Activated naive CD8-positive, alpha-beta T cell treated with anti-CD3 and anti-CD28 coated beads, Interleukin-2, amount 50 U/mL, for 24 hours (primary cell): ENCODE results near the gene RAG2.

Experiments used
- ATAC-seq: fragments of 150-1000 bp; cut with Tn5 transposase; one replicate; pipeline ENCODE4 v1.10.0; 2021
- DNase-seq: peaks from one replicate; pipeline ENCODE4 v3.0.0; 2021
- H3K27ac Mint-ChIP-seq: one replicate; pipeline ENCODE4 v1.8.0; 2021; ENCODE audit warnings: mild to moderate bottlenecking, mixed read lengths
- H3K27me3 Mint-ChIP-seq: one replicate; pipeline ENCODE4 v1.8.0; 2021; ENCODE audit warnings: mixed read lengths
- H3K36me3 Mint-ChIP-seq: one replicate; pipeline ENCODE4 v1.8.0; 2021; ENCODE audit warnings: low read depth, mixed read lengths
- H3K4me1 Mint-ChIP-seq: one replicate; pipeline ENCODE4 v1.8.0; 2021; ENCODE audit warnings: mixed read lengths
- H3K4me3 Mint-ChIP-seq: one replicate; pipeline ENCODE4 v1.8.0; 2021; ENCODE audit warnings: mild to moderate bottlenecking, moderate library complexity, mixed read lengths
- H3K9me3 Mint-ChIP-seq: one replicate; pipeline ENCODE4 v1.8.0; 2021; ENCODE audit warnings: mixed read lengths

The RAG2 gene

GRCh38 chr11:36598051-36598450, at the start of gene RAG2:
Gene RAG2, minus strand, starts transcription at chr11:36598236. Its CDS starts 4,068 bp downstream, at chr11:36594168.
- Mint-ChIP-seq H3K27me3 (peaks cover 42% of the 10 kb centered on the region), H3K4me3 (no peak within 1 kb of the TSS), H3K9me3 (no peaks in the 10 kb centered on the region), H3K27ac (no peak within 1 kb of the TSS), H3K4me1 (peaks cover 6% of the 10 kb centered on the region), H3K36me3 (no peaks in the 10 kb centered on the region)
- no peak for DNase-seq
- no peak for ATAC-seq

DNA sequence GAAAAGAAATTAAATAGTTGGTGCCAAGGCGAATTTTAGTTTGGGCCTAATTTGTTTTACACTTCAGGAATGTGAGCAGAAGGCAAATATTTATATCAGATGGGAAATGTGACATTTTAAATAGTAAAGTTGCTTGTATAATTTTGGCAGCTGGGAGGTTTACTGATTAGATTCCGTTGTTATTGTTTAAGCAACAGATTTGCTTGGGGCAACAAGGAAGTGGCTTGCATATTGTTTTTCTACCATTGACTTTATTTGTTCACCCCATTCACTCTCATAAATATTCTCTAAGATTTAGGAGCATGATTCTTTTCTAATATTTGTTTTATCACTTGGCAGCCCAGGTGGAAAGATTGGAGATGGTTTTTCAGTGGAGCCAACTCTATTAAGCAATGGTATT, 40.5 kb upstream of the RAG2 start:
- Mint-ChIP-seq H3K9me3 (no peaks in the 10 kb centered on the region), H3K4me1 (no peaks in the 10 kb centered on the region), H3K27me3 (no peaks in the 10 kb centered on the region), H3K4me3 (no peak overlapping the region), H3K36me3 (no peaks in the 10 kb centered on the region), H3K27ac (no peak overlapping the region)
- DNase-seq, result no peak
- no peak for ATAC-seq

DNA sequence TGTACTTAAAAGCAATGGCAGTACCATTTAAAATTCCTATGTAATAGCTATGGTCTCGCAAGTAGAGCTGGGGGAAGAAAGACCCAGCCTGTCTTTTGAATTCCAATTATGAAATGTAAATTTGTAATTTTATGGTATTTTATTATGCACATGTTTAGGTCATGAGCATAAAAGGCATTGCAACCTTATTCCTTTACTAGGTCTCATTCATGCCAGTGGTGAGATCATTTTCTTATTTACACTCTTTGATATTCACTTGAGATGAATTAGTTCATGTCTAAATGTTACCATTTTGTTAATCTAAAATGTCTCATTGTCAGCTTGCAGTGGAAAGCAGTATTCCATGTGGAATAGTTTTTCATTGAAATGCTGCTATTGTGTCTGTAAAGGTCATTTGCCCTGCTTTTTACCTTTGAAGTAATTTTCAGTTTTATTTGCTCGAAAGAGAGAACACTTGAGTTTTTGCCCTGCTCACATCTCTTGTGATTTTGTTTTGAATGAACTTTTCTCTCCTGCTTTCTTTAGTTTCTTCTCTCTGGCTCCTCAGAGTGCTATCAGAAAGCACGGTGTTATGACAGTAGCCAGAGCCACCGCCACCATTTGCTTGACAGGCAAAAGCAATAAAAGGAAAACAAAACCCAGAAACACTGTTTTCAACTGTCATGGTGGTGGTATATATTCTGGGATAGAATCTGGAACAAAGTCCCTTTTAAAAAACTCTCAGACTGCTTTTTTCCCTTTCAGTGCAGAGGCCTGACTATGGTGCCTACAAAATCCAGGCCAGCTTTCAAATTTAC, 37.2 kb upstream of the RAG2 start:
- ATAC-seq (no peak), DNase-seq (no peak)
- Mint-ChIP-seq H3K9me3 (no peaks in the 10 kb centered on the region), H3K27ac (no peak overlapping the region), H3K4me3 (no peak overlapping the region), H3K27me3 (peaks cover 4% of the 10 kb centered on the region), H3K36me3 (no peaks in the 10 kb centered on the region), H3K4me1 (peaks cover 4% of the 10 kb centered on the region)

- ATAC-seq (no peak), DNase-seq (no peak)
- Mint-ChIP-seq H3K27me3 (peaks cover 4% of the 10 kb centered on the region), H3K27ac (no peak overlapping the region), H3K9me3 (no peaks in the 10 kb centered on the region), H3K4me3 (no peak overlapping the region), H3K4me1 (peaks cover 4% of the 10 kb centered on the region), H3K36me3 (no peaks in the 10 kb centered on the region)
Measured at GRCh38 chr11:36631774-36632173, 33.7 kb upstream of the RAG2 start.

DNA sequence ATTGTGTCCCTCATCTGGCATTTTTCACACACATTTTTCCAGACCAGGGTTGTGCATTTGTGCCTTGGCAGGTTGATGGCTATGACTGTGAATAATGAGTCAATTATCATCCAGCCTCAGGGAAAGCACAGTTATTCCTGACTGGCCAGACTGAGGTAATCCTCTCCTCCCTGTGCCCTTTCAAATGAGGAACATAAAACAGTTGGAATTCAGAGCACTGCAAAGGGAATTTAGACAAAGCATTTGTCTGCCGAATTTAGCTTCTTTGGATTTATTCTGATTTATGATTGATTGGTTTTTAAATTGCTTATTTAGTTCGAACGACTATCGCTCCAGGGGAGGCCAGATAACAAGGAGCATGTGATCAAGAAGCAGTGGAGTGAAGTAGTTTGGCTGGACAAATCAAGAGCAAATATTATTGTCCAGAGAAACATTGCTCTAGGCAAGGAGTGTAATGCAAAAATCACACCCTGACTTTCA, 30.8 kb upstream of the RAG2 start:
- Mint-ChIP-seq H3K27me3 (peaks cover 7% of the 10 kb centered on the region), H3K4me1 (peaks cover 4% of the 10 kb centered on the region), H3K4me3 (no peak overlapping the region), H3K27ac (no peak overlapping the region), H3K36me3 (no peaks in the 10 kb centered on the region), H3K9me3 (no peaks in the 10 kb centered on the region)
- DNase-seq (no peak), ATAC-seq (no peak)

DNA sequence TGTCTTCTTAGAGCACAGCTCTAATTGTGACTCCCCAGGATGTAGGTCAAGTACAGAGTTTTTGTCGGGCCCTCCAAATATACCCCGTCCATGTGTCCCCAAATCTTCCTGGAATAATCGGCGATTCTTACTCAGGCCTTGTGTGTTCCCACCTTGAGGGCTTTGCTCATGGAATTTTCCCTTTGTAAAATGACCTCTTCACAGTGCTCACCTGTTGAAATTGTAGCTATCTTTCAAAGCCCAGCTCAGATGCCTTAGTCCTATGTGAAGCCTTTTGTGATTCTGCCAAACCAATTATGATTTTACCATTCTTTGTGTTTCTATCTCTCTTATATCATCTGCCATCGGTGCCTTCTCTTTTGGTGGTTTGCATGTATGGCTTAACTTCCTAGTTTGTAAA, 30.1 kb upstream of the RAG2 start:
- Mint-ChIP-seq H3K4me1 (peaks cover 4% of the 10 kb centered on the region), H3K9me3 (no peaks in the 10 kb centered on the region), H3K36me3 (no peaks in the 10 kb centered on the region), H3K27ac (no peak overlapping the region), H3K27me3 (peaks cover 7% of the 10 kb centered on the region), H3K4me3 (no peak overlapping the region)
- no peak for ATAC-seq
- no peak for DNase-seq

DNA sequence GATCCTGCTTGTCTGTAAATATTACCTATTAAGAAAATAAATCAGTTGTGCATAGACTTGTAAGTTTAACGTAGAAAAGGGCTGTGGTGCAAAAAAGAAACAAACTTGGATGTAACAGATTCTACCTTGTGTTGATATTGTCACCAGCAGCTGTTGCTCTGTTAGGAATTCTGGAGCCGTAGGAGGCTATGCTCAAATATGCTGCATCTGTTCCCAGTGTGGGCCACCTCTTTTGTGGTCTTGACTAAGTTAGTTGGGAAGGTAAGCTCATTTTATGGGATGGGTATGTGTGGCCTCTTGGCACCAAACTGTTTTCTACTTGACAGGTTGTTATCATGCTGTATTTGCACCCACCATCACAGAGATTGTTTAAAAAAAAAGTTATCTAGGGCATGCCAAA, 29.4 kb upstream of the RAG2 start:
- DNase-seq (no peak), ATAC-seq (no peak)
- Mint-ChIP-seq H3K27me3 (peaks cover 7% of the 10 kb centered on the region), H3K4me3 (no peak overlapping the region), H3K9me3 (no peaks in the 10 kb centered on the region), H3K27ac (no peak overlapping the region), H3K36me3 (no peaks in the 10 kb centered on the region), H3K4me1 (peaks cover 4% of the 10 kb centered on the region)

DNA sequence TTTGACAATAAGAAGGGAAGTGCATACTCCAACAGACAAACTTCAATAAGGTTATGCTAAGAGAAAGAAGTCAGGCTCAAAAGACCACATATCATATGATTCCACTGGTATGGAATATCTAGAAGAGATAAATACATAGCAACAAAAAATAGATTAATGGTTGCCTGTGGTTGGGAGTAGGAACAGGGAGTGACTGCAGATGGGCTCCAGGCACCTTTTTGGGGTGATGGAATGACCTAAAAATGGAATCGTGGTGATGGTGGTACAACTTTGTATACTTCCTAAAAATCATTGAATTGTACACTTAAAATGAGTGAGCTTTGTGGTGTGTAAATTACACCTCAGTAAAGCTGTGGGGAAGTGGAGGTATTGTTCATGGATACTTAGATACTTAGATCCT, 29.0 kb upstream of the RAG2 start:
- Mint-ChIP-seq H3K27me3 (peaks cover 7% of the 10 kb centered on the region), H3K27ac (no peak overlapping the region), H3K4me3 (no peak overlapping the region), H3K4me1 (peaks cover 4% of the 10 kb centered on the region), H3K9me3 (no peaks in the 10 kb centered on the region), H3K36me3 (no peaks in the 10 kb centered on the region)
- no peak for ATAC-seq
- DNase-seq, result no peak

GRCh38 chr11:36623494-36623893, 25.5 kb upstream of the RAG2 start:
- no peak for DNase-seq
- H3K36me3 Mint-ChIP-seq, result no peaks in the 10 kb centered on the region
- peaks cover 10% of the 10 kb centered on the region for H3K4me1 Mint-ChIP-seq
- no peak overlapping the region for H3K4me3 Mint-ChIP-seq
- ATAC-seq, result no peak
- H3K27ac Mint-ChIP-seq, result no peak overlapping the region
- no peaks in the 10 kb centered on the region for H3K9me3 Mint-ChIP-seq
- peaks cover 12% of the 10 kb centered on the region for H3K27me3 Mint-ChIP-seq

GRCh38 chr11:36622431-36623136, 24.5 kb upstream of the RAG2 start:
- no peaks in the 10 kb centered on the region for H3K36me3 Mint-ChIP-seq
- ATAC-seq (no peak), DNase-seq (no peak)
- no peaks in the 10 kb centered on the region for H3K9me3 Mint-ChIP-seq
- no peak overlapping the region for H3K27ac Mint-ChIP-seq
- no peak overlapping the region for H3K4me3 Mint-ChIP-seq
- H3K4me1 Mint-ChIP-seq, result peaks cover 10% of the 10 kb centered on the region
- H3K27me3 Mint-ChIP-seq, result peaks cover 13% of the 10 kb centered on the region

GRCh38 chr11:36620246-36620645, 22.2 kb upstream of the RAG2 start:
- Mint-ChIP-seq H3K27ac (no peak overlapping the region), H3K27me3 (peaks cover 14% of the 10 kb centered on the region), H3K36me3 (no peaks in the 10 kb centered on the region), H3K4me1 (peaks cover 10% of the 10 kb centered on the region), H3K9me3 (no peaks in the 10 kb centered on the region), H3K4me3 (no peak overlapping the region)
- ATAC-seq (no peak), DNase-seq (no peak)

DNA sequence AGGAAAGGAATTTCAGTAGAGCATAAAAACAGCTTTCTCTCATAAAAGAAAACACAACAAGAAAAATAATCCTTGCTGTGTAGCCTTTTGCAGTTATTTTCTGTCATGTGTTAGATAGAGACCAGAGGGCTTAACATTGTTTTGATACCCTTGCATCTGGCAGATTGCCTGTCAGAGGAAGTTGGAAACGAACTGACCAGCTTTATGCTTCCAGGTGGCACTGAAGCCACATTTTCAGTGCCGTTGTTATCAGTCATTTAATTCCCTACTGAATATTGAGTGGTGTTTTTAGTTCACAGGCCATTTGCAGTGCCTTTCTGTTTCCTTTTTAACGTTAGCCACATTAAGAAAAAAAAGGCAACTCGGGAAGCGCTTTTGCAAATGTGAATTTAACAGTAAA, 21.5 kb upstream of the RAG2 start:
- no peaks in the 10 kb centered on the region for H3K9me3 Mint-ChIP-seq
- ATAC-seq, result no peak
- no peaks in the 10 kb centered on the region for H3K36me3 Mint-ChIP-seq
- H3K27ac Mint-ChIP-seq, result no peak overlapping the region
- peaks cover 10% of the 10 kb centered on the region for H3K4me1 Mint-ChIP-seq
- no peak for DNase-seq
- H3K4me3 Mint-ChIP-seq, result no peak overlapping the region
- peaks cover 14% of the 10 kb centered on the region for H3K27me3 Mint-ChIP-seq

DNA sequence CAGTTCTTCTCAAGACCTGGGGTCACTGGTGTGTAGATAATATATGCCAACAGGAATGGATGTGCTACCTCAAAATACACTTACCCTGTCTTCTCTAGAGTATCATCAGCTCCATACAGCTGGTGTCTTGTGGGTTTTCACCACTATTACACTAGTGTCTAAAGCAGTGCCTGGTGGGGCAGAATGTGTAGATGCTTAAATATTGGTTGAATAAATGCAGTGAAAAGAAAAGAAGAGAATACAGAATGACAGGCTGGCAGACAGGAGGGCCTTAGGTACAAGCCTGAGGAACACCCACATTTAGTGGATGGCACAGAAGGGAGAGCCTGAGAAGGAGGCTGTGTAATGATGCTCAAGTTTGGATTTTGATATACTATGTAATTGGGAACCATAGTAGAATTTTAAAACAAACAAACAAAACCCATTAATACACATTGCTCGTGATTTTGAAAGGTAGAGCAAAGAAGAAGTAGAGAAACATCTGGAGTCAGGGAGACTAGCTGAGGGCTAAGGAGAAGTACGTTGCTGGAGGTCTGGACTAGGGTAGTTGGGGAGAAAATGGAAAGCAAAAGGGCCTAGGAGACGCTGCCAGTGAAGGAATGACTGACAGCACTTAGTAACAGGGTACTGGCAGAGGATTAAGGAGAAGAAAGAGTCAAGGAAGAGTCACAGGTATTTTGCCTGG, 20.5 kb upstream of the RAG2 start:
- no peaks in the 10 kb centered on the region for H3K9me3 Mint-ChIP-seq
- H3K4me3 Mint-ChIP-seq, result no peak overlapping the region
- no peak overlapping the region for H3K27ac Mint-ChIP-seq
- peaks cover 11% of the 10 kb centered on the region for H3K27me3 Mint-ChIP-seq
- H3K4me1 Mint-ChIP-seq, result peaks cover 10% of the 10 kb centered on the region
- DNase-seq (no peak), ATAC-seq (no peak)
- no peaks in the 10 kb centered on the region for H3K36me3 Mint-ChIP-seq

- Mint-ChIP-seq H3K27ac (no peak overlapping the region), H3K9me3 (no peaks in the 10 kb centered on the region), H3K27me3 (peaks cover 11% of the 10 kb centered on the region), H3K36me3 (no peaks in the 10 kb centered on the region), H3K4me3 (no peak overlapping the region), H3K4me1 (peaks cover 10% of the 10 kb centered on the region)
- DNase-seq (no peak), ATAC-seq (no peak)
Measured at GRCh38 chr11:36617543-36618362, 19.7 kb upstream of the RAG2 start.
